ENCODE results near the gene MAML2. TPM values are rescaled to one million over a fixed set of nuclear protein-coding genes. Genes with fewer than 3 reads are reported as not detected.

MAML2 gene
- total RNA-seq, 1 donor from 2014 or later = 31.5 TPM

- TF ChIP-seq, protein P1, sequence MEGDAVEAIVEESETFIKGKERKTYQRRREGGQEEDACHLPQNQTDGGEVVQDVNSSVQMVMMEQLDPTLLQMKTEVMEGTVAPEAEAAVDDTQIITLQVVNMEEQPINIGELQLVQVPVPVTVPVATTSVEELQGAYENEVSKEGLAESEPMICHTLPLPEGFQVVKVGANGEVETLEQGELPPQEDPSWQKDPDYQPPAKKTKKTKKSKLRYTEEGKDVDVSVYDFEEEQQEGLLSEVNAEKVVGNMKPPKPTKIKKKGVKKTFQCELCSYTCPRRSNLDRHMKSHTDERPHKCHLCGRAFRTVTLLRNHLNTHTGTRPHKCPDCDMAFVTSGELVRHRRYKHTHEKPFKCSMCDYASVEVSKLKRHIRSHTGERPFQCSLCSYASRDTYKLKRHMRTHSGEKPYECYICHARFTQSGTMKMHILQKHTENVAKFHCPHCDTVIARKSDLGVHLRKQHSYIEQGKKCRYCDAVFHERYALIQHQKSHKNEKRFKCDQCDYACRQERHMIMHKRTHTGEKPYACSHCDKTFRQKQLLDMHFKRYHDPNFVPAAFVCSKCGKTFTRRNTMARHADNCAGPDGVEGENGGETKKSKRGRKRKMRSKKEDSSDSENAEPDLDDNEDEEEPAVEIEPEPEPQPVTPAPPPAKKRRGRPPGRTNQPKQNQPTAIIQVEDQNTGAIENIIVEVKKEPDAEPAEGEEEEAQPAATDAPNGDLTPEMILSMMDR (IDR thresholded peaks at IDR 0.05) = no peak
- peaks cover 33% of the 10 kb centered on the region for H3K4me1 ChIP-seq
- intact Hi-C loops (cut with DNase I) = no loop called here
- no peaks in the 10 kb centered on the region for H3K9me3 ChIP-seq
- no peak for DNase-seq
- no peak overlapping the region for H3K4me3 ChIP-seq
- no peaks in the 10 kb centered on the region for H3K36me3 ChIP-seq
- H3K27ac ChIP-seq = no peak overlapping the region
- ATAC-seq = no peak
- H3K27me3 ChIP-seq (ENCODE audit: low read depth) = no peaks in the 10 kb centered on the region
Measured at GRCh38 chr11:96167787-96168186, 175.2 kb downstream of the MAML2 start.

DNA sequence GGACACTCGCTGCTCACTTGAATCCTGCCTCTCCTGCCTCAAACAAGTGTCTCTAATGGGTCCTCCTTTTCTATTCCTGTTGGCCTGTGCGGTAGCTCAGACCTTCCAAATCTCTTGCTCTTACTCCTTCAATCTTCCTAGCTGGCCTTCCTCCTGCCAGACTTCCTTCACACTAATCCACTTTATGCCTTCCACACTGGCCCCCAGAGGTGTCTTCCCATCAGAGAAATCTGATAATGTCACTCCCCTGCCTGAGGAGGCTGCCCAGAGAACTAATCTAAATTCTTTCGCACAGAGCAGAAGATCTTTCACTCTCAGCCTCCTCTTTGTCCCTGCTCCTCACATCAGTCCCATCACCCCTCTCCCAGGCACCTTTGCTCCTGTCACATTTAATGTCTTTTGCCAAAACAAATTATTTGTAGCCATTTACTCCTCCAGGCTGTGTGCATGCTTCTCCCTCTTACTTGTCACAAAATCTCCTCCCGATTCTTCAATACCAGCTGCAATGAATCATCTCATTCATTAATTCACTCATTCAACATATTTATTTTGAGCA is 175.7 kb downstream of the MAML2 start:
- no peak for ATAC-seq
- Histone ChIP-seq H3K27ac (no peak overlapping the region), H3K4me1 (peaks cover 33% of the 10 kb centered on the region)

DNA sequence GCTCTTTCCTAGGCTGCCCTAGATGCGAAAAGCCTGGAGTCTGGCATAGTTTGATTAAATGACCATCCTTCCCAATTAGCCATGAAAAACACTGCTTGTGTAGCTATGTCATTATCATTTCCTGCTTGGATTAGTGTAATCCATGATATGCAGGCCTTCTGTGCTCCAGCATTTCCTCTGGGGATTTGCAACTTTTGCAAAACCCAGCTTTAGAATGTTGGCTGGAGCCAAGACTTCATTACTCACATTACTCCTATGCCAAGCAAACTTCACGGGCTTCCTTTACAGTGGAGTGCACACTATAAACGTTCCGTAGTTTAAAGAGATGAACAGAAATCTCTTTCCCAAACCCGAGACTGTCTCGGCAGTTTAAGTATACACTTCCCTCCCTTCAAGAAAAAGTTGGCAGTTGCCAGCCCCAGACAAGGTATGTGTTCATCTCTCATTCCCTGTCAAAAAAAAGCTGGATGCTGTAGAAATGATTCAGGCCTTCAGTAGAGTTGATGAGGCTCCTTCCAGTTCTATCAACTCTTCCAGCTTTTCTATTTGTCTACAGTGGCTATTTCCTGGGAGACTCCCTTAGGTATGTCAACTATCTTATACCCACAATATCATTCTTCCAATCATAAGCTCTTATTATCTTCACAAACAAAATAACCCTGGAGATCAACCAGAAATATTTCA is 180.0 kb downstream of the MAML2 start:
- TF ChIP-seq, protein P1 (IDR thresholded peaks at IDR 0.05) = no peak
- Histone ChIP-seq H3K4me1 (peaks cover 35% of the 10 kb centered on the region), H3K36me3 (no peaks in the 10 kb centered on the region), H3K27me3 (ENCODE audit: low read depth) (no peaks in the 10 kb centered on the region), H3K4me3 (no peak overlapping the region), H3K27ac (peak overlapping the region; percentile 37), H3K9me3 (no peaks in the 10 kb centered on the region)
- intact Hi-C loops (cut with DNase I) = no loop called here
- peak; percentile 47 to 68 for ATAC-seq
- DNase-seq = no peak

More for the DNA sequence above, 175.7 kb downstream of the MAML2 start:
- H3K27me3 ChIP-seq (ENCODE audit: low read depth) = no peaks in the 10 kb centered on the region
- TF ChIP-seq, protein P1 (IDR thresholded peaks at IDR 0.05) = no peak
- no peaks in the 10 kb centered on the region for H3K36me3 ChIP-seq
- DNase-seq = no peak
- no peak overlapping the region for H3K4me3 ChIP-seq
- intact Hi-C loops (cut with DNase I) = no loop called here
- no peaks in the 10 kb centered on the region for H3K9me3 ChIP-seq

GRCh38 chr11:96161307-96162089 is 181.5 kb downstream of the MAML2 start:
- H3K9me3 ChIP-seq = no peaks in the 10 kb centered on the region
- H3K4me3 ChIP-seq = no peak overlapping the region
- no peak overlapping the region for H3K27ac ChIP-seq
- DNase-seq = no peak
- H3K4me1 ChIP-seq = peaks cover 38% of the 10 kb centered on the region
- no peaks in the 10 kb centered on the region for H3K27me3 ChIP-seq (ENCODE audit: low read depth)
- TF ChIP-seq, protein P1 (IDR thresholded peaks at IDR 0.05) = no peak
- no peak for ATAC-seq
- no peaks in the 10 kb centered on the region for H3K36me3 ChIP-seq
- intact Hi-C loops (cut with DNase I) = no loop called here

DNA sequence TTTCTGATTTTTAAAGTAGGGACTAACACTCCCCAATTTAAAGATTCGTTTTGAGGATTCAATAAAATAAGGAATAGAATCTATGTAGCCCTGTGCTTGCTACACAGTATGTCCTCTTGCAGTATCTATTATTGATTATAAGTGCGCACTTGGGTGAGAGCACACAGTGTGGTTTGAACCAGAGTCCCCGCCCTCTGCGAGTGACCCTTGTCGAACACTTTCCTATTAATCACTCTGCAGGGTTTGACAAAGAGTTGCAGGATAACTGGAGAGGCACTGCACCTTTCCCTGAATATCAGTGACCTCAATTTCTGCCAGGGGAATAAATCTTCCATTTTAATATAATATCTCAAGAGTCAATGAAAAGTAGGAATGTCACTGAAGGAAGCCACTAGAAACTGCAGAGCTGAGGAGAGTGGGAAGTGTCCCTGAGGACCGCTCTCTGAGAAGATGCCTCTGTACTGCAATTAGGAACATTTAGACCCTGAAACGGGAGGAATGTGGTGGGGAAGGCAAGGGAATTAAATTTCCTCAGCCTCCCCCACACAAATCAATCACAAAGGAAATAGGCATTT is 182.2 kb downstream of the MAML2 start:
- no peaks in the 10 kb centered on the region for H3K27me3 ChIP-seq (ENCODE audit: low read depth)
- no peak overlapping the region for H3K4me3 ChIP-seq
- H3K27ac ChIP-seq = no peak overlapping the region
- TF ChIP-seq, protein P1 (IDR thresholded peaks at IDR 0.05) = no peak
- H3K36me3 ChIP-seq = no peaks in the 10 kb centered on the region
- ATAC-seq (no peak), DNase-seq (no peak)
- H3K4me1 ChIP-seq = peaks cover 41% of the 10 kb centered on the region
- intact Hi-C loops (cut with DNase I) = no loop called here
- no peaks in the 10 kb centered on the region for H3K9me3 ChIP-seq
